Esophagus muscularis mucosa (tissue), 4 donors: ENCODE measurements around the gene USP10. TPM values are rescaled to one million over a fixed set of nuclear protein-coding genes. Genes with fewer than 3 reads are reported as not detected.

Experiments
- DNase-seq: peaks from one replicate; pipeline ENCODE4 v3.0.0-alpha.2; 2017; ENCODE audit errors: extremely low spot score
- H3K27ac ChIP-seq, 4 donors: fragments of 200-600 bp; sonication (generic); replicated peaks in 1 of 4; 1 replicate in 3 of 4; 2 replicates in 1 of 4; pipeline ENCODE4 v1.5.1; 2016 to 2019; ENCODE audit warnings: mild to moderate bottlenecking in 1 of 4
- H3K27me3 ChIP-seq, 4 donors: fragments of 200-600 bp; sonication (generic); one replicate each; pipeline versions ENCODE4 v1.5.1 to v1.6.0; 2016 to 2019
- H3K36me3 ChIP-seq, 4 donors: fragments of 200-600 bp; sonication (generic); one replicate each; pipeline ENCODE4 v1.5.1; 2016 to 2019
- H3K4me1 ChIP-seq, 4 donors: fragments of 200-600 bp; sonication (generic); one replicate each; pipeline ENCODE4 v1.5.1; 2016 to 2019
- H3K4me3 ChIP-seq, 4 donors: fragments of 200-600 bp; sonication (generic); 1 replicate in 2 of 4; 2 replicates in 2 of 4; pipeline ENCODE4 v1.5.1; 2016 to 2019; ENCODE audit warnings: mild to moderate bottlenecking in 4 of 4, moderate library complexity in 1 of 4
- H3K9me3 ChIP-seq, 4 donors: fragments of 200-600 bp; sonication (generic); 1 replicate in 3 of 4; 2 replicates in 1 of 4; pipeline ENCODE4 v1.5.1; 2016 to 2019
- EP300 ChIP-seq: sonication (generic); formaldehyde crosslinking; IDR thresholded peaks from one replicate; pipeline ENCODE4 v1.6.1; 2017; ENCODE audit warnings: antibody characterized with exemption
- POLR2A ChIP-seq: fragments of 450-650 bp; IDR thresholded peaks from one replicate; pipeline ENCODE4 v1.6.1; 2017; ENCODE audit warnings: antibody characterized with exemption, moderate library complexity, mild to moderate bottlenecking, low read depth
- POLR2AphosphoS5 ChIP-seq, 2 donors: sonication (generic); formaldehyde crosslinking; IDR thresholded peaks; one replicate each; pipeline ENCODE4 v1.6.1; 2017; ENCODE audit warnings: antibody characterized with exemption in 2 of 2
- WGBS: methylation state at CpG from one replicate; pipeline ENCODE4 v1.1.5; 2018; 5-methylcytosine and 5-hydroxymethylcytosine counted together
- intact Hi-C: fragments of 100-400 bp; cut with DNase I; formaldehyde crosslinking; loops from one replicate; pipeline ENCODE4 v1.15.1; 2023
- total RNA-seq, 4 donors: library from RNA; depleted of rRNA; stranded (reverse); fragments of >200 nt; gene quantifications; one replicate each; pipeline versions ENCODE4 v1.1.0 to v1.2.1, GENCODE V29; 2016
- TF ChIP-seq, protein P1 (sequence below), 3 experiments: fragments of 200-600 bp in 2 of 3; fragments of 450-650 bp in 1 of 3; sonication (generic) in 2 of 3; IDR thresholded peaks; one replicate each; pipeline ENCODE4 v1.5.1; 2017 to 2019; ENCODE audit warnings: antibody characterized with exemption in 3 of 3, mild to moderate bottlenecking in 2 of 3, moderate library complexity in 1 of 3

Gene USP10
- total RNA-seq, 4 donors from 2014 or later: 45.3 to 71.2 (median 59.3) TPM

DNA sequence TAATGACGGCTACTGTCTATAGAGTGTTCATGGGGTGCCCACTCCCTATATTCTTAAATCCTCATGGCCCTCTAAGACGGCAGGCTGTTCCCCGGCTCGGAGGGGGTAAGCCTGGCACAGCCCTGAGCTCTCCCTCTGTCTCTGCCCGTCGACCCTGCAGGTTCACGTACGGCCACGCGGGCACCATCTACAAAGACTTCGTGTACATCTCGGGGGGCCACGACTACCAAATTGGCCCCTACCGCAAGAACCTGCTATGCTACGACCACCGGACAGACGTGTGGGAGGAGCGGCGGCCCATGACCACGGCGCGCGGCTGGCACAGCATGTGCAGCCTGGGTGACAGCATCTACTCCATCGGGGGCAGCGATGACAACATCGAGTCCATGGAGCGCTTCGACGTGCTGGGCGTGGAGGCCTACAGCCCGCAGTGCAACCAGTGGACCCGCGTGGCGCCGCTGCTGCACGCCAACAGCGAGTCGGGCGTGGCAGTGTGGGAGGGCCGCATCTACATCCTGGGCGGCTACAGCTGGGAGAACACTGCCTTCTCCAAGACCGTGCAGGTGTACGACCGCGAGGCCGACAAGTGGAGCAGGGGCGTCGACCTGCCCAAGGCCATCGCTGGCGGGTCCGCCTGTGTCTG lies 38.3 kb upstream of the USP10 start:
- H3K27me3 ChIP-seq: no peaks in the 10 kb centered on the region
- WGBS: 96% methylated on average over 15 of the region's 51 CpGs
- H3K27ac ChIP-seq: no peak overlapping the region
- no peaks in the 10 kb centered on the region for H3K4me1 ChIP-seq
- intact Hi-C loops: no loop called here
- peaks cover 68 to 100% (median 93%) of the 10 kb centered on the region in 4 donors for H3K36me3 ChIP-seq
- no peak for TF ChIP-seq POLR2AphosphoS5 (IDR thresholded peaks at IDR 0.05)
- TF ChIP-seq, protein P1, sequence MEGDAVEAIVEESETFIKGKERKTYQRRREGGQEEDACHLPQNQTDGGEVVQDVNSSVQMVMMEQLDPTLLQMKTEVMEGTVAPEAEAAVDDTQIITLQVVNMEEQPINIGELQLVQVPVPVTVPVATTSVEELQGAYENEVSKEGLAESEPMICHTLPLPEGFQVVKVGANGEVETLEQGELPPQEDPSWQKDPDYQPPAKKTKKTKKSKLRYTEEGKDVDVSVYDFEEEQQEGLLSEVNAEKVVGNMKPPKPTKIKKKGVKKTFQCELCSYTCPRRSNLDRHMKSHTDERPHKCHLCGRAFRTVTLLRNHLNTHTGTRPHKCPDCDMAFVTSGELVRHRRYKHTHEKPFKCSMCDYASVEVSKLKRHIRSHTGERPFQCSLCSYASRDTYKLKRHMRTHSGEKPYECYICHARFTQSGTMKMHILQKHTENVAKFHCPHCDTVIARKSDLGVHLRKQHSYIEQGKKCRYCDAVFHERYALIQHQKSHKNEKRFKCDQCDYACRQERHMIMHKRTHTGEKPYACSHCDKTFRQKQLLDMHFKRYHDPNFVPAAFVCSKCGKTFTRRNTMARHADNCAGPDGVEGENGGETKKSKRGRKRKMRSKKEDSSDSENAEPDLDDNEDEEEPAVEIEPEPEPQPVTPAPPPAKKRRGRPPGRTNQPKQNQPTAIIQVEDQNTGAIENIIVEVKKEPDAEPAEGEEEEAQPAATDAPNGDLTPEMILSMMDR (IDR thresholded peaks at IDR 0.05): no peak
- TF ChIP-seq POLR2A: no peak
- no peak for TF ChIP-seq EP300
- H3K4me3 ChIP-seq: no peak overlapping the region
- H3K9me3 ChIP-seq: no peaks in the 10 kb centered on the region
- no peak for DNase-seq

DNA sequence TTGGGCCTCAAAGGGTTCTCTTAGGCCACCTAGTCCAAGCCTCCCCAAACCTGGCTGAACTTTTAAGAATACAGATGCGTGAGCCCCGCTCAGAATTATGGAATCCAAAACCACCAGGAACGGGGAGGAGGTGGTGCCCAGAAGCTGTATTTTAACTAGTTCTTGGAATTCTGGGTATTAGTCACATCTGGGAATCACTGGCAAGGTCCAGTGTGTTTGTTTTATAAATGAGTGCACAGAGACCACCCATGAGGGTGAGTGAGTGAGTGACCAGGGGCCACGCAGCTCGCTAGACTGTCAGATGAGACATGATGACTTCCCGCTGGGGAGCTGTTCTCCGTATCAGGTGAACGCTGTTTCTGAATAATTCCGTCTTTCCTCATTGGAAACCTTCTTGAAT lies 37.3 kb upstream of the USP10 start:
- Histone ChIP-seq H3K9me3 (no peaks in the 10 kb centered on the region), H3K4me3 (no peak overlapping the region), H3K27ac (no peak overlapping the region), H3K27me3 (no peaks in the 10 kb centered on the region), H3K36me3 (peaks cover 62 to 95% (median 85%) of the 10 kb centered on the region in 4 donors), H3K4me1 (no peaks in the 10 kb centered on the region)
- intact Hi-C loops: no loop called here
- 96% methylated on average over 9 of the region's 9 CpGs for WGBS
- TF ChIP-seq POLR2A (no peak), EP300 (no peak), POLR2AphosphoS5 (IDR thresholded peaks at IDR 0.05) (no peak)
- TF ChIP-seq, protein P1 (IDR thresholded peaks at IDR 0.05): no peak
- no peak for DNase-seq

DNA sequence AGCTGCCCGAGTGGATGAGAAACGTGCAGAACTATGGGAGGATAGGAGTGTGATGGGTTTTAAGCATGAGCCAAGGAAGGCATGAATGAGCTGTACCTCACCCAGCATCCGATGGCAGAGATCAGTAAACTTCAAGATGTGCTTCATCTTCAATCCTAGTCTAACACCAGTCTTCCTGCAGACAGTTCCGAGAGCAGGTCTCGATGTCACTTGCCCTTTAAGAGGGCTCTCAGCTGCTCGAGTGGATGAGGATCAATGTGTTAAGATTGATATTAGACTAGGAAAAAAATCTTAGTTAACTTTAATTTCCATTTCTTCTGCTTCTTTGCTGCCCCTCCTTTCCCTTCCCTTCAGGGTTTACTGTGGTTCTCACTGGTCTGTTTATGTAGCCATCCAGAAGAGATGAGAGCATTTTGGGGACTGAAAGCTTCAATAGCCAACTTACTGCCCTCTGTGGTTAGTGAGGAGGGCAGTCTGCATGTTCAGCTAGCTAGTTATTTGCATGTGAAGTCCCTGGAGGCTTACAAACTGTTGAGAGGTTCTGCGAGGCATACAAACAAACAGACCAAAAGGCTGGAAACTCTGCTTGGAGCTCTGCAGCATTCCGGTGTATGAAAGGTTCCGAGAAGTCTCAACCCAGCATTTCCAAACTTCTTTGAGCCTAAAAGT lies 36.2 kb upstream of the USP10 start:
- intact Hi-C loops: no loop called here
- no peak overlapping the region for H3K4me3 ChIP-seq
- H3K36me3 ChIP-seq: peaks cover 51 to 90% (median 79%) of the 10 kb centered on the region in 4 donors
- H3K27ac ChIP-seq: no peak overlapping the region
- H3K9me3 ChIP-seq: no peaks in the 10 kb centered on the region
- no peak for DNase-seq
- WGBS: 73% methylated on average over 8 of the region's 9 CpGs
- no peak for TF ChIP-seq POLR2A
- TF ChIP-seq, protein P1 (IDR thresholded peaks at IDR 0.05): no peak
- no peak for TF ChIP-seq EP300
- TF ChIP-seq POLR2AphosphoS5 (IDR thresholded peaks at IDR 0.05): no peak
- H3K4me1 ChIP-seq: no peaks in the 10 kb centered on the region
- no peaks in the 10 kb centered on the region for H3K27me3 ChIP-seq

DNA sequence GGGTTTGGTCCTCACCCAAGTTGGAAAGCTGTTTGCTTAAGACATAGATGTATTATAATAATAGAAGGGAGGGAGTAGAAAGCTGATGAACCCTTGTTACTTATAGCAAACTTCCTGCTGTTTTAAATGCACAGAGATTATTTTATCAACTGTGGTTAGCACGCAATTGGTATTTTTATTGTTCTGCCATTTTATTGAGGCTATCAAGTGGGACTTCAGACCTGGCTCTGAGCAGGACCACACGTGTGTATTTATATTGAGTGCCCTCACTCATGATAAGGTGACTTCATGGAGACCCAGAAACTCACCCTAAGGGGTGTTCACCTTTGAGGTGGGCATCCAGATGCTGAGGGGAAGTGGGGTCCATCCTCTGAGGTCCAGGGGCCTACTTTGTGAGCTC lies 34.4 kb upstream of the USP10 start:
- H3K9me3 ChIP-seq: no peaks in the 10 kb centered on the region
- no peaks in the 10 kb centered on the region for H3K4me1 ChIP-seq
- no peak overlapping the region for H3K4me3 ChIP-seq
- intact Hi-C loops: no loop called here
- H3K27ac ChIP-seq: no peak overlapping the region
- TF ChIP-seq EP300: no peak
- TF ChIP-seq, protein P1 (IDR thresholded peaks at IDR 0.05): no peak
- no peak for TF ChIP-seq POLR2AphosphoS5 (IDR thresholded peaks at IDR 0.05)
- no peak for TF ChIP-seq POLR2A
- no peak for DNase-seq
- H3K36me3 ChIP-seq: peaks cover 34 to 75% (median 63%) of the 10 kb centered on the region in 4 donors
- no peaks in the 10 kb centered on the region for H3K27me3 ChIP-seq
- 93% methylated on average over 2 of the region's 2 CpGs for WGBS
